ENCODE measurements around the gene ADD1. TPM values are rescaled to one million over a fixed set of nuclear protein-coding genes. Genes with fewer than 3 reads are reported as not detected.

The ADD1 gene
- total RNA-seq, 1 experiment from 2014 or later = 163 TPM

- TF ChIP-seq, protein P1, sequence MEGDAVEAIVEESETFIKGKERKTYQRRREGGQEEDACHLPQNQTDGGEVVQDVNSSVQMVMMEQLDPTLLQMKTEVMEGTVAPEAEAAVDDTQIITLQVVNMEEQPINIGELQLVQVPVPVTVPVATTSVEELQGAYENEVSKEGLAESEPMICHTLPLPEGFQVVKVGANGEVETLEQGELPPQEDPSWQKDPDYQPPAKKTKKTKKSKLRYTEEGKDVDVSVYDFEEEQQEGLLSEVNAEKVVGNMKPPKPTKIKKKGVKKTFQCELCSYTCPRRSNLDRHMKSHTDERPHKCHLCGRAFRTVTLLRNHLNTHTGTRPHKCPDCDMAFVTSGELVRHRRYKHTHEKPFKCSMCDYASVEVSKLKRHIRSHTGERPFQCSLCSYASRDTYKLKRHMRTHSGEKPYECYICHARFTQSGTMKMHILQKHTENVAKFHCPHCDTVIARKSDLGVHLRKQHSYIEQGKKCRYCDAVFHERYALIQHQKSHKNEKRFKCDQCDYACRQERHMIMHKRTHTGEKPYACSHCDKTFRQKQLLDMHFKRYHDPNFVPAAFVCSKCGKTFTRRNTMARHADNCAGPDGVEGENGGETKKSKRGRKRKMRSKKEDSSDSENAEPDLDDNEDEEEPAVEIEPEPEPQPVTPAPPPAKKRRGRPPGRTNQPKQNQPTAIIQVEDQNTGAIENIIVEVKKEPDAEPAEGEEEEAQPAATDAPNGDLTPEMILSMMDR (conservative IDR thresholded peaks at IDR 0.05) = peak; percentile 53
- Histone ChIP-seq H4K20me1 (ENCODE audit: control insufficient read depth, insufficient read depth, insufficient read length) (no peaks in the 10 kb centered on the region), H3K18ac (ENCODE audit: insufficient read length, low read depth, low read length) (no peak overlapping the region), H3K9ac (ENCODE audit: extremely low read depth, insufficient read length, low read length) (no peak overlapping the region), H3K23me2 (ENCODE audit: insufficient read length, low read depth, low read length, poor library complexity, severe bottlenecking) (no peaks in the 10 kb centered on the region), H4K8ac (replicated peaks; ENCODE audit: insufficient read length, low read depth, low read length) (no peak overlapping the region), H2BK15ac (ENCODE audit: low read depth, low read length) (no peak overlapping the region), H3K14ac (ENCODE audit: insufficient read depth, low read length) (no peak overlapping the region), H4K91ac (ENCODE audit: insufficient read length, low read depth, low read length) (no peak overlapping the region), H2BK12ac (ENCODE audit: insufficient read length, low read depth, low read length) (no peak overlapping the region), H3K79me1 (ENCODE audit: insufficient read depth, low read depth, low read length, poor library complexity, severe bottlenecking) (no peaks in the 10 kb centered on the region), H2AFZ (ENCODE audit: low read length) (no peak overlapping the region), H3K27me3 (ENCODE audit: insufficient read depth, low read length) (no peaks in the 10 kb centered on the region), H3K56ac (ENCODE audit: insufficient read length, low read depth, low read length) (no peak overlapping the region), H2AK5ac (ENCODE audit: insufficient read length, low read length) (no peak overlapping the region), H4K5ac (ENCODE audit: insufficient read length, low read depth, low read length) (no peak overlapping the region), H3K4me2 (ENCODE audit: insufficient read depth, insufficient read length, low read length) (no peak overlapping the region), H2BK5ac (ENCODE audit: insufficient read length, low read length) (no peak overlapping the region), H3K4ac (ENCODE audit: low read depth, low read length) (no peak overlapping the region), H3K27ac (ENCODE audit: insufficient read length, low read depth, low read length) (no peak overlapping the region), H3T11ph (ENCODE audit: low read length) (no peak overlapping the region), H2BK120ac (ENCODE audit: low read depth, low read length, poor library complexity, severe bottlenecking) (no peak overlapping the region), H3K79me2 (ENCODE audit: insufficient read depth, low read length) (no peaks in the 10 kb centered on the region), H3K23ac (ENCODE audit: insufficient read length, low read depth, low read length) (no peak overlapping the region), H3K9me3 (ENCODE audit: control insufficient read depth, low read depth, low read length) (no peaks in the 10 kb centered on the region), H2BK20ac (ENCODE audit: low read depth, low read length, poor library complexity, severe bottlenecking) (no peak overlapping the region), H3K4me1 (ENCODE audit: insufficient read depth, low read length) (no peaks in the 10 kb centered on the region)
- Mint-ChIP-seq H3K27me3 (ENCODE audit: low read depth) (no peaks in the 10 kb centered on the region), H3K27ac (peak overlapping the region in 2 of 3 experiments; percentile 83 to 90; a peak in 3 of 7 replicates), H3K4me1 (no peaks in the 10 kb centered on the region), H3K36me3 (ENCODE audit: insufficient read depth in 1 of 3, low read depth in 3 of 3) (peaks cover 37 to 93% (median 80%) of the 10 kb centered on the region in 3 experiments; a peak in 6 of 7 replicates), H3K9me3 (no peaks in the 10 kb centered on the region), H3K4me3 (no peak overlapping the region)
- no CpG with 5 or more reads among the region's 7 CpGs for WGBS (ENCODE audit: extremely low coverage, insufficient read length, low lambda C conversion rate)
- no peak for DNase-seq
Measured at GRCh38 chr4:2910409-2910808, 66.8 kb downstream of the ADD1 start.
